Testis (tissue), 2 donors: ENCODE data around the gene RAD23B.

Experiments used
- CTCF ChIP-seq, 3 experiments: fragments of 450-650 bp in 2 of 3; fragments of 200-600 bp in 1 of 3; sonication (generic) in 1 of 3; IDR thresholded peaks; one replicate each; pipeline ENCODE4 v1.5.1; 2016 to 2019; ENCODE audit warnings: antibody characterized with exemption in 3 of 3, mild to moderate bottlenecking in 2 of 3, moderate library complexity in 1 of 3
- POLR2A ChIP-seq: fragments of 450-650 bp; IDR thresholded peaks from one replicate; pipeline ENCODE4 v1.6.1; 2017; ENCODE audit warnings: antibody characterized with exemption, mild to moderate bottlenecking, moderate library complexity

GRCh38 chr9:107286057-107286456 lies 3.0 kb downstream of the RAD23B start:
- no peak for TF ChIP-seq POLR2A
- no peak for TF ChIP-seq CTCF (IDR thresholded peaks at IDR 0.05)
